Measurements from ENCODE around the gene C1orf167.

DNA sequence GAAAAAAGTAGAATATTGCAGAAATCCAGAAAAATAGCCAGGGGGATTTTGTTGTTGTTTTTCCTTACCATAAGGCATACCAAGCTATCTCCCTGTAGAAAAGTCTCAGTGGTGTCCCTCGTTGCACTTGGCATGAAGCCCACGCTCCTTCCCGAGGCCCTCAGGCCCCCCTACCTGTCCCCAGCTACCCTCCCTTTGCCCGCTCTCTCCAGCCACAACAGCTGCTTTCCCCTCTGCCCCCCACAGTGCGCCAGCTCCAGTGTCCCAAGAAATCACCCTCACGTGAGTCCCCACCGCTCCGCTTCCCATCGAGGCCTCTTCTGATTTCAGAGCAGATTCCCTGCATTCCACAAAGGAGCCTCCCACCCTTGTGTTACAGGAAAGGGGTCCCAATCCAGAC, 17.7 kb upstream of the C1orf167 start:
- no peak for TF ChIP-seq CHD2 (IDR thresholded peaks at IDR 0.05; ENCODE audit: borderline replicate concordance, low read depth, low read length)
- TF ChIP-seq CHD4 (IDR thresholded peaks at IDR 0.05) = no peak
- TF ChIP-seq, protein P1, sequence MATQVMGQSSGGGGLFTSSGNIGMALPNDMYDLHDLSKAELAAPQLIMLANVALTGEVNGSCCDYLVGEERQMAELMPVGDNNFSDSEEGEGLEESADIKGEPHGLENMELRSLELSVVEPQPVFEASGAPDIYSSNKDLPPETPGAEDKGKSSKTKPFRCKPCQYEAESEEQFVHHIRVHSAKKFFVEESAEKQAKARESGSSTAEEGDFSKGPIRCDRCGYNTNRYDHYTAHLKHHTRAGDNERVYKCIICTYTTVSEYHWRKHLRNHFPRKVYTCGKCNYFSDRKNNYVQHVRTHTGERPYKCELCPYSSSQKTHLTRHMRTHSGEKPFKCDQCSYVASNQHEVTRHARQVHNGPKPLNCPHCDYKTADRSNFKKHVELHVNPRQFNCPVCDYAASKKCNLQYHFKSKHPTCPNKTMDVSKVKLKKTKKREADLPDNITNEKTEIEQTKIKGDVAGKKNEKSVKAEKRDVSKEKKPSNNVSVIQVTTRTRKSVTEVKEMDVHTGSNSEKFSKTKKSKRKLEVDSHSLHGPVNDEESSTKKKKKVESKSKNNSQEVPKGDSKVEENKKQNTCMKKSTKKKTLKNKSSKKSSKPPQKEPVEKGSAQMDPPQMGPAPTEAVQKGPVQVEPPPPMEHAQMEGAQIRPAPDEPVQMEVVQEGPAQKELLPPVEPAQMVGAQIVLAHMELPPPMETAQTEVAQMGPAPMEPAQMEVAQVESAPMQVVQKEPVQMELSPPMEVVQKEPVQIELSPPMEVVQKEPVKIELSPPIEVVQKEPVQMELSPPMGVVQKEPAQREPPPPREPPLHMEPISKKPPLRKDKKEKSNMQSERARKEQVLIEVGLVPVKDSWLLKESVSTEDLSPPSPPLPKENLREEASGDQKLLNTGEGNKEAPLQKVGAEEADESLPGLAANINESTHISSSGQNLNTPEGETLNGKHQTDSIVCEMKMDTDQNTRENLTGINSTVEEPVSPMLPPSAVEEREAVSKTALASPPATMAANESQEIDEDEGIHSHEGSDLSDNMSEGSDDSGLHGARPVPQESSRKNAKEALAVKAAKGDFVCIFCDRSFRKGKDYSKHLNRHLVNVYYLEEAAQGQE (IDR thresholded peaks at IDR 0.05; ENCODE audit: low read depth, low read length) = no peak
